ENCODE results near the gene OR5H15.
"Not testable (repeated sequence)": the region's sequence is repeated elsewhere in the genome, so short reads cannot be mapped to it uniquely, and the experiment has no call there.

The OR5H15 gene

GRCh38 chr3:98166396-98166795 lies at the start of gene OR5H15:
Gene OR5H15, plus strand, starts transcription at chr3:98166696. Its CDS starts 2,004 bp downstream, at chr3:98168700.
- no peak for DNase-seq (ENCODE audit: low spot score)

GRCh38 chr3:98130421-98130820 lies 36.1 kb upstream of the OR5H15 start, which contains the start of gene OR5H1:
Gene OR5H1, plus strand, starts transcription at chr3:98130721. Its CDS starts 1,977 bp downstream, at chr3:98132698.
- no peak for DNase-seq (ENCODE audit: low spot score)

GRCh38 chr3:98136631-98137030 lies 29.9 kb upstream of the OR5H15 start:
- DNase-seq (ENCODE audit: low spot score) = peak; percentile 2

- not testable (repeated sequence) for DNase-seq (ENCODE audit: low spot score)
Measured at GRCh38 chr3:98137826-98138557, 28.5 kb upstream of the OR5H15 start.

- DNase-seq (ENCODE audit: low spot score) = no peak
Measured at GRCh38 chr3:98140531-98140930, 26.0 kb upstream of the OR5H15 start.

GRCh38 chr3:98147179-98147578 lies 19.3 kb upstream of the OR5H15 start, which contains the start of gene OR5H14:
Gene OR5H14, plus strand, starts transcription at chr3:98147479. Its CDS starts 1,907 bp downstream, at chr3:98149386.
- no peak for DNase-seq (ENCODE audit: low spot score)

- DNase-seq (ENCODE audit: low spot score) = no peak
Measured at GRCh38 chr3:98148751-98149150, 17.7 kb upstream of the OR5H15 start.

GRCh38 chr3:98149456-98149855 lies 17.0 kb upstream of the OR5H15 start:
- not testable (repeated sequence) for DNase-seq (ENCODE audit: low spot score)

- DNase-seq (ENCODE audit: low spot score) = no peak
Measured at GRCh38 chr3:98151241-98151640, 15.3 kb upstream of the OR5H15 start.

GRCh38 chr3:98171071-98171470 lies 4.6 kb downstream of the OR5H15 start:
- no peak for DNase-seq (ENCODE audit: low spot score)

- no peak for DNase-seq (ENCODE audit: low spot score)
Measured at GRCh38 chr3:98172621-98173020, 6.1 kb downstream of the OR5H15 start.

GRCh38 chr3:98180319-98180890 lies 13.9 kb downstream of the OR5H15 start:
- DNase-seq (ENCODE audit: low spot score) = no peak

- DNase-seq (ENCODE audit: low spot score) = no peak
Measured at GRCh38 chr3:98182196-98182595, 15.7 kb downstream of the OR5H15 start.

- no peak for DNase-seq (ENCODE audit: low spot score)
Measured at GRCh38 chr3:98185180-98185579, 18.7 kb downstream of the OR5H15 start.

GRCh38 chr3:98188545-98188944 lies 22.0 kb downstream of the OR5H15 start:
- peak; percentile 32 for DNase-seq (ENCODE audit: low spot score)

- not testable (repeated sequence) for DNase-seq (ENCODE audit: low spot score)
Measured at GRCh38 chr3:98190911-98191310, 24.4 kb downstream of the OR5H15 start.

- not testable (repeated sequence) for DNase-seq (ENCODE audit: low spot score)
Measured at GRCh38 chr3:98196293-98196692, 29.8 kb downstream of the OR5H15 start.

GRCh38 chr3:98199020-98199419 lies 32.5 kb downstream of the OR5H15 start:
- DNase-seq (ENCODE audit: low spot score) = no peak

GRCh38 chr3:98209244-98209643 lies 42.7 kb downstream of the OR5H15 start:
- no peak for DNase-seq (ENCODE audit: low spot score)

- DNase-seq (ENCODE audit: low spot score) = no peak
Measured at GRCh38 chr3:98213276-98213675, 46.8 kb downstream of the OR5H15 start.

GRCh38 chr3:98215051-98215450 lies 48.6 kb downstream of the OR5H15 start:
- DNase-seq (ENCODE audit: low spot score) = no peak
